CD14-positive monocyte (primary cell): ENCODE measurements around the gene EIF1. TPM values are rescaled to one million over a fixed set of nuclear protein-coding genes. Genes with fewer than 3 reads are reported as not detected.
A peak's percentile ranks its signal among the peaks of the same experiment; 100 is the strongest.

Source experiments
- DNase-seq, 3 donors: peaks; one replicate each; pipeline ENCODE4 v3.0.0-alpha.2; 2011 to 2022
- H2AFZ ChIP-seq: 2 replicates; pipeline ENCODE4 v1.6.0; 2012; ENCODE audit warnings: mild to moderate bottlenecking, low read depth, low read length, inconsistent platforms; ENCODE audit not compliant: insufficient read depth, poor library complexity, severe bottlenecking
- H3K27ac ChIP-seq, 2 donors: 1 replicate in 1 of 2; 2 replicates in 1 of 2; pipeline ENCODE4 v1.5.1; 2012 to 2013; ENCODE audit warnings: low read length in 2 of 2, control low read depth in 1 of 2, inconsistent platforms in 1 of 2, low read depth in 1 of 2, mild to moderate bottlenecking in 1 of 2
- H3K27me3 ChIP-seq, 2 donors: one replicate each; pipeline versions ENCODE4 v1.6.0 to v1.6.1; 2011 to 2013; ENCODE audit warnings: low read length in 2 of 2; ENCODE audit not compliant: control insufficient read depth in 2 of 2, insufficient read depth in 2 of 2
- H3K36me3 ChIP-seq, 2 donors: replicated peaks in 1 of 2; 1 replicate in 1 of 2; 2 replicates in 1 of 2; pipeline versions ENCODE4 v1.5.1 to v1.6.1; 2012 to 2013; ENCODE audit warnings: low read length in 2 of 2, control low read depth in 1 of 2, inconsistent platforms in 1 of 2, mild to moderate bottlenecking in 1 of 2; ENCODE audit not compliant: insufficient read depth in 2 of 2, control insufficient read depth in 1 of 2
- H3K4me1 ChIP-seq, 2 donors: 1 replicate in 1 of 2; 2 replicates in 1 of 2; pipeline versions ENCODE4 v1.5.1 to v1.6.1; 2012 to 2013; ENCODE audit warnings: low read length in 2 of 2, control low read depth in 1 of 2, inconsistent platforms in 1 of 2, mild to moderate bottlenecking in 1 of 2, moderate library complexity in 1 of 2; ENCODE audit not compliant: insufficient read depth in 2 of 2, control insufficient read depth in 1 of 2
- H3K4me2 ChIP-seq: replicated peaks from 2 replicates; pipeline ENCODE3; 2012; ENCODE audit warnings: low read length, moderate library complexity, mild to moderate bottlenecking; ENCODE audit not compliant: poor library complexity, severe bottlenecking; ENCODE audit errors: extremely low read depth
- H3K4me3 ChIP-seq, 3 experiments: fragments of 200-600 bp in 1 of 3; sonication (generic) in 1 of 3; replicated peaks in 1 of 3; 1 replicate in 2 of 3; 2 replicates in 1 of 3; pipeline ENCODE4 v1.5.1; 2011 to 2013; ENCODE audit warnings: low read length in 3 of 3, mild to moderate bottlenecking in 3 of 3, control low read depth in 2 of 3, low read depth in 2 of 3, inconsistent platforms in 1 of 3, moderate library complexity in 1 of 3
- H3K79me2 ChIP-seq: 2 replicates; pipeline ENCODE4 v1.6.0; 2012; ENCODE audit warnings: mild to moderate bottlenecking, control low read depth, inconsistent platforms, low read length, moderate library complexity; ENCODE audit not compliant: insufficient read depth
- H3K9ac ChIP-seq: 2 replicates; pipeline ENCODE4 v1.6.0; 2017; ENCODE audit warnings: low read length, mild to moderate bottlenecking; ENCODE audit not compliant: insufficient read depth, poor library complexity, severe bottlenecking
- H3K9me3 ChIP-seq, 2 donors: replicated peaks in 1 of 2; 1 replicate in 1 of 2; 2 replicates in 1 of 2; pipeline versions ENCODE4 v1.5.1 to v1.6.1; 2012 to 2013; ENCODE audit warnings: low read length in 2 of 2, control low read depth in 1 of 2; ENCODE audit not compliant: control insufficient read depth in 1 of 2, insufficient read depth in 1 of 2
- H4K20me1 ChIP-seq: 2 replicates; pipeline ENCODE4 v1.6.0; 2012; ENCODE audit warnings: mild to moderate bottlenecking, low read length, control low read depth, moderate library complexity; ENCODE audit not compliant: insufficient read depth
- H3K27ac Mint-ChIP-seq, 7 donors: one replicate each; pipeline ENCODE4 v1.8.0; 2020; ENCODE audit warnings: mild to moderate bottlenecking in 7 of 7, mixed read lengths in 7 of 7, moderate library complexity in 6 of 7, inconsistent platforms in 2 of 7
- H3K27me3 Mint-ChIP-seq, 3 donors: one replicate each; pipeline ENCODE4 v1.8.0; 2021 to 2022; ENCODE audit warnings: low read depth in 3 of 3, mild to moderate bottlenecking in 3 of 3, mixed read lengths in 3 of 3, moderate library complexity in 3 of 3, inconsistent platforms in 1 of 3
- H3K36me3 Mint-ChIP-seq, 2 donors: one replicate each; pipeline ENCODE4 v1.8.0; 2020; ENCODE audit warnings: mixed read lengths in 2 of 2, inconsistent platforms in 1 of 2, mild to moderate bottlenecking in 1 of 2
- H3K4me1 Mint-ChIP-seq: one replicate; pipeline ENCODE4 v1.8.0; 2020; ENCODE audit warnings: mild to moderate bottlenecking, mixed read lengths
- H3K4me3 Mint-ChIP-seq, 2 donors: one replicate each; pipeline ENCODE4 v1.8.0; 2020; ENCODE audit warnings: mild to moderate bottlenecking in 2 of 2, mixed read lengths in 2 of 2, moderate library complexity in 1 of 2
- H3K9me3 Mint-ChIP-seq, 7 donors: one replicate each; pipeline ENCODE4 v1.8.0; 2020 to 2022; ENCODE audit warnings: mixed read lengths in 7 of 7, mild to moderate bottlenecking in 6 of 7, moderate library complexity in 6 of 7, inconsistent platforms in 2 of 7
- CTCF ChIP-seq: fragments of 200-600 bp; IDR thresholded peaks from one replicate; pipeline ENCODE4 v1.8.0; 2022; ENCODE audit warnings: antibody characterized with exemption, mild to moderate bottlenecking
- WGBS: methylation state at CpG from one replicate; pipeline ENCODE4 v1.1.5; 2013; ENCODE audit warnings: missing lambda C conversion rate; ENCODE audit not compliant: insufficient coverage; 5-methylcytosine and 5-hydroxymethylcytosine counted together
- intact Hi-C, 2 donors: fragments of 100-400 bp; cut with micrococcal nuclease; formaldehyde crosslinking; loops; one replicate each; pipeline versions ENCODE4 v1.15.0 to v1.15.1; 2023
- polyA plus RNA-seq, 3 donors: library from polyadenylated mRNA; depleted of rRNA in 1 of 3; unstranded in 2 of 3; stranded (reverse) in 1 of 3; fragments of 300-500 nt in 2 of 3; fragments of >200 nt in 1 of 3; fragmentation: Illumina TruSeq in 2 of 3; gene quantifications; 1 replicate in 2 of 3; 2 replicates in 1 of 3; pipeline ENCODE4 v1.2.3, GENCODE V29; 2012 to 2021

EIF1 gene
- polyA plus RNA-seq, 3 donors: 1,176 to 1,536 (median 1,425) TPM

- Histone ChIP-seq H3K36me3 (no peaks in the 10 kb centered on the region), H3K9me3 (no peaks in the 10 kb centered on the region), H3K4me2 (no peak overlapping the region), H4K20me1 (no peaks in the 10 kb centered on the region), H3K27ac (no peak overlapping the region), H3K27me3 (no peaks in the 10 kb centered on the region), H3K4me1 (peaks cover 14 to 17% of the 10 kb centered on the region in 2 donors), H3K4me3 (no peak overlapping the region), H3K9ac (no peak overlapping the region), H2AFZ (no peak overlapping the region), H3K79me2 (no peaks in the 10 kb centered on the region)
- Mint-ChIP-seq H3K4me1 (peaks cover 12% of the 10 kb centered on the region), H3K9me3 (no peaks in the 10 kb centered on the region), H3K27me3 (peaks cover 2 to 7% (median 6%) of the 10 kb centered on the region in 3 donors), H3K36me3 (no peaks in the 10 kb centered on the region), H3K27ac (peak overlapping the region in 1 of 7 donors; percentile 43), H3K4me3 (no peak overlapping the region)
- intact Hi-C loops: no loop called here
- no peak for DNase-seq
- TF ChIP-seq CTCF: no peak
- 93% methylated on average over 9 of the region's 13 CpGs for WGBS
Measured at GRCh38 chr17:41651625-41652460, 36.8 kb upstream of the EIF1 start.

GRCh38 chr17:41652461-41652970, 36.2 kb upstream of the EIF1 start:
- Histone ChIP-seq H4K20me1 (no peaks in the 10 kb centered on the region), H3K27me3 (no peaks in the 10 kb centered on the region), H3K27ac (no peak overlapping the region), H3K4me1 (peaks cover 14 to 17% of the 10 kb centered on the region in 2 donors), H3K79me2 (no peaks in the 10 kb centered on the region), H2AFZ (no peak overlapping the region), H3K36me3 (no peaks in the 10 kb centered on the region), H3K9me3 (no peaks in the 10 kb centered on the region), H3K9ac (no peak overlapping the region), H3K4me2 (no peak overlapping the region), H3K4me3 (no peak overlapping the region)
- no peak for TF ChIP-seq CTCF
- H3K27me3 Mint-ChIP-seq: peaks cover 4 to 9% (median 7%) of the 10 kb centered on the region in 3 donors
- H3K27ac Mint-ChIP-seq: no peak overlapping the region
- no peak for DNase-seq
- intact Hi-C loops: no loop called here
- no peaks in the 10 kb centered on the region for H3K9me3 Mint-ChIP-seq
- 87% methylated on average over 5 of the region's 5 CpGs for WGBS
- peaks cover 12% of the 10 kb centered on the region for H3K4me1 Mint-ChIP-seq
- H3K36me3 Mint-ChIP-seq: no peaks in the 10 kb centered on the region
- H3K4me3 Mint-ChIP-seq: no peak overlapping the region
